ENCODE results near the gene GRK4.
"Not testable (repeated sequence)": the region's sequence is repeated elsewhere in the genome, so short reads cannot be mapped to it uniquely, and the experiment has no call there.

Gene GRK4

DNA sequence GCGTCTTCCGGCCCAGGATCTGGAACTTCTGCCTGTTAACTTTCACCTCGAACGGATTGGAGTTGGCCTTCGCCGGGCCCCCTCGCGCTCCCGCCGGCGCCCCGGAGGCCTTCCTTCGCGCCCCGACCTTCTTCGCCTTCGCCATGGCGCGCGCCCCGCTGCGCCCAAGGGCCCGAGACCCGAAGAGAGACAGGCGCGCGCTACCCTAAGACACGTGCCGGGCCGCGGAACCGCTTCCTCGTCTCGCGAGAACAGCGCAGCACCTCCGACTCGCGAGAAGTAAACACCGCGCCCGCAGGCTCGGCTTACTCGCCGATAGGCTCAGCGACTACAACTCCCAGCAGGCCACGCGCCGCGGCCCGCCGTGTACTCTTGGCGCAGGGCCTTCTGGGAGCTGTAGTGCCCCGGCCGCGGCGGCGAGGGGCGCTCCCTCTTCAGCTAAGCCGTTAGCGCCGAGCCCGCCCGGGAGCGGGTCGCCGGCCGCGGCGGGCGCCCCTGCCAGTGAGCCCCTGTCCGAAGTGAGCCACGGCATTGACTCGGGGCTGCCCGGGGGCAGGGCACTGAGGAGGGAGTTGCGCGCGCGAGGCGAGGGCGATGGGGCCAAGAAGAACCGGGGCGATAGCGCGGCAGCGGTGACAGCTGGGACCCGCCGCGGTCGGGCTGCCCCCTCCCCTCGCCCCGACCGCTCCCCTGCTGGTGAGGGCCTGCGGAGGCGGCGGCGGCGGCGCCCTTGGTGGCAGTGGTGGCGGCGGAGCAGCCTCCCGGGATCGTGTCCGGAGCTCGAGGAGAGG lies at the start of gene GRK4, which contains the start of gene NOP14:
Gene GRK4 (plus strand): TSS at position 397 of the 791 bp plus-strand sequence. CDS start 500 bp downstream, outside the sequence.
Gene NOP14 (minus strand): TSS at position 232 of the 791 bp plus-strand sequence. CDS start 87 bp downstream, at position 145.
- DNase-seq (ENCODE audit: low spot score), result peak; percentile 97

DNA sequence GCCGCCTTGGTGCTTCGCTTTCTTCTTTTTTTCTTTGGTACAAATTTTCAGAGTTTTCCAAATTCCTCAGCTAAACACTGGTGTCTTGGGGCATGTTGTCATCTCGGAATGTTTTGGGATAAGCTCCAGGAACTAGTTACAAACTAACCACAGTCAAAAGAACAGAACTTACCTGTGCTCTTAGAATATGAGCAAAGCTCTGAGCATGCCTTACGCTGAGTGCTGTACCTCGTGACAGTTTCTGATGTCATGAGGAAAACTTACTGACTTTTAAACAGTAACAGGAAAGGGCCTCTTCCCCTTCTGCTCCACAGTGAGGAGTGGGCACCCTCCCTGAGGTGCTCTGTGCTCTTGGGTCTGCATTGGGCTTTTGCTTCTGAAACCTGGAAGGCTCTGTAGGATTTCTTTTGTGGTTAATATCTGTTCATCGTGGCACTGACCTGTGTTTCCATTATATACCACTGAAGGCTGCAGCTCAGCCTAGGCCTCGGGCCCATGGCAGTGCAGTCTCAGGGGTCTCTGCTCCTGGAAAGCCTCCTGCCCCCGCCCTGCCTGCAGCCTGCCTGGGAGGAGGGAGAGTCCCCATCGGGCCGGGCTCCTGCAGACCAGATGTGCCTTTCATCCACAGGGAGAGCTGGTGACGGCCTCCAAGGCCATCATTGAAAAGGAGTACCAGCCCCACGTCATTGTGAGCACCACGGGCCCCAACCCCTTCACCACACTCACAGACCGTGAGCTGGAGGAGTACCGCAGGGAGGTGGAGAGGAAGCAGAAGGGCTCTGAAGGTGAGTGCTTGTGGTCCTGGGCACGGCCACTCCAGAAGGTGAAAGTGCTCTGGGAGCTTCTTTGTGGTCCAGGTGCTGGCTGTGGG lies 48.9 kb upstream of the GRK4 start:
- no peak for DNase-seq (ENCODE audit: low spot score)

DNA sequence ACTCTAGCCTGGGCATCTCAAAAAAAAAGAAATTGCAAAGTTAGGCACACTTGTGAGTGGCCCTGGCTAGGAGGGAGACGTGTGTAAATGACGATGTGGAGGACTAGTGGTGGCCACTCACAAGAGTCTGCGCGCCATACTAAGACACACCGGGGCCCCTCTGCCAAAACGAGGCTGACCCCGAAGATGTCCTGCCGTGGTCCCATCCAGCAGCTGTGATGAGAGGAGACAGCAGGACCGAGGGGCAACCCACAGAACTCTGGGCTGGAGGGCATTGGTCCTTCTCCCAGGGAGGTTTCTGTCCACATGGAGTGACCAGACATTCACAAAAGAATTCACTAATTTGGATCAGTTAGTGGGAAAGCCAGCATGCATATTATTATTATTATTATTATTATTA lies 47.6 kb upstream of the GRK4 start:
- DNase-seq (ENCODE audit: low spot score), result no peak

DNA sequence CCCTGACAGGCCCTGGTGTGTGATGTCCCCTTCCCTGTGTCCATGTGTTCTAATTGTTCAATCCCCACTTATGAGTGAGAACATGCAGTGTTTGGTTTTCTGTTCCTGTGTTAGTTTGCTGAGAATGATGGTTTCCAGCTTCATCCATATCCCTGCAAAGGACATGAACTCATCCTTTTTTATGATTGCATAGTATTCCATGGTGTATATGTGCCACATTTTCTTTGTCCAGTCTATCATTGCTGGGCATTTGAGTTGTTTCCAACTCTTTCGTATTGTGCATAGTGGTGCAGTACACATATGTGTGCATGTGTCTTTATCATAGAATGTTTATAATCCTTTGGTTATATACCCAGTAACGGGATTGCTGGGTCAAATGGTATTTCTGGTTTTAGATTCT lies 46.7 kb upstream of the GRK4 start:
- DNase-seq (ENCODE audit: low spot score), result not testable (repeated sequence)

DNA sequence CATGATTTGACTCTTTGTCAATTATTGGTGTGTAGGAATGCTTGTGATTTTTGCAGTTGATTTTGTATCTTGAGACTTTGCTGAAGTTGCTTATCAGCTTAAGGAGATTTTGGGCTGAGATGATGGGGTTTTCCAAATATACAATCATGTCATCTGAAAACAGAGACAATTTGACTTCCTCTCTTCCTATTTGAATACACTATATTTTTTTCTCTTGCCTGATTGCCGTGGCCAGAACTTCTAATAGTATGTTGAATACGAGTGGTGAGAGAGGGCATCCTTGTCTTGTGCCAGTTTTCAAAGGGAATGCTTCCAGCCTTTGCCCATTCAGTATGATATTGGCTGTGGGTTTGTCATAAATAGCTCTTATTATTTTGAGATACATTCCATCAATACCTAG lies 45.1 kb upstream of the GRK4 start:
- DNase-seq (ENCODE audit: low spot score), result not testable (repeated sequence)

DNA sequence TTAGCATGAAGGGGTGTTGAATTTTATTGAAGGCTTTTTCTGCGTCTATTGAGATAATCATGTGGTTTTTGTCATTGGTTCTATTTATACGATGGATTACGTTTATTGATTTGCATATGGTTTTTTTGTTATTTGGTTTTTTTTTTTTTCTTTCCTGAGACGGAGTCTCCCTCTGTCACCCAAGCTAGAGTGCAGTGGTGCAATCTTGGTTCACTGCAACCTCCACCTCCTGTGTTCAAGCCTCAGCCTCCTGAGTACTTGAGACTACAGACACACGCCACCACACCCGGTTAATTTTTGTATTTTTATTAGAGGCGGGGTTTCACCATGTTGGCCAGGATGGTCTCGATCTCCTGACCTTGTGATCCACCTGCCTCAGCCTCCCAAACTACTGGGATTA lies 44.7 kb upstream of the GRK4 start:
- not testable (repeated sequence) for DNase-seq (ENCODE audit: low spot score)

DNA sequence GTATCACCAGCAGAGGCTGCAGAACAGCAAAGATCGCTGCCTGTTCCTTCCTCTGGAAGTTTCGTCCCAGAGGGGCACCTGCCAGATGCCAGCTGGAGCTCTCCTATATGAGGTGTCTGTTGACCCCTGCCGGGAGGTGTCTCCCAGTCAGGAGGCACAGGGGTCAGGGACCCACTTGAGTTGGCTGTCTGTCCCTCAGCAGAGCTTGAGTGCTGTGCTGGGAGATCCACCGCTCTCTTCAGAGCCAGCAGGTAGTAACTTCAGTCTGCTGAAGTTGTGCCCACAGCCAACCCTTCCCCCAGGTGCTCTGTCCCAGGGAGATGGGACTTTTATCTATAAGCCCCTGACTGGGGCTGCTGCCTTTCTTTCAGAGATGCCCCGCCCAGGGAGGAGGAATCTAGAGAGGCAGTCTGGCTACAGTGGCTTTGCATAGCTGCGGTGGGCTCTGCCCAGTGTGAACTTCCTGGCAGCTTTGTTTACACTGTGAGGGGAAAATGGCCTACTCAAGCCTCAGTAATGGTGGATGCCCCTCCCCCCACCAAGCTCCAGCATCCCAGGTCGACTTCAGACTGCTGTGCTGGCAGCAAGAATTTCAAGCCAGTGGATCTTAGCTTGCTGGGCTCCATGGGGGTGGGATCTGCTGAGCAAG lies 40.8 kb upstream of the GRK4 start:
- not testable (repeated sequence) for DNase-seq (ENCODE audit: low spot score)

DNA sequence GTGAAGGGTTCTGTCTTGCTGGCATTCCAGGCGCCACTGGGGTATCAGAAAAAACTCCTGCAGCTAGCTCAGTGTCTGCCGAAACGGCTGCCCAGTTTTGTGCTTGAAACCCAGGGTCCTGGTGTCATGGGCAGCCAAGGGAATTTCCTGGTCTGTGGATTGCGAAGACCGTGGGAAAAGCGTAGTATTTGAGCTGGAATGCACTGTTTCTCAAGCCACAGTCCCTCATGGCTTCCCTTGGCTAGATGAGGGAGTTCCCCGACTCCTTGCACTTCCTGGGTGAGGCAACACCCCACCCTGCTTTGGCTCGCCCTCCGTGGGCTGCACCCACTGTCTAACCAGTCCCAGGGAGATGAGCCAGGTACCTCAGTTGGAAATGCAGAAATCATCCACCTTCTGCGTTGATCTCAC lies 40.2 kb upstream of the GRK4 start:
- DNase-seq (ENCODE audit: low spot score), result no peak

DNA sequence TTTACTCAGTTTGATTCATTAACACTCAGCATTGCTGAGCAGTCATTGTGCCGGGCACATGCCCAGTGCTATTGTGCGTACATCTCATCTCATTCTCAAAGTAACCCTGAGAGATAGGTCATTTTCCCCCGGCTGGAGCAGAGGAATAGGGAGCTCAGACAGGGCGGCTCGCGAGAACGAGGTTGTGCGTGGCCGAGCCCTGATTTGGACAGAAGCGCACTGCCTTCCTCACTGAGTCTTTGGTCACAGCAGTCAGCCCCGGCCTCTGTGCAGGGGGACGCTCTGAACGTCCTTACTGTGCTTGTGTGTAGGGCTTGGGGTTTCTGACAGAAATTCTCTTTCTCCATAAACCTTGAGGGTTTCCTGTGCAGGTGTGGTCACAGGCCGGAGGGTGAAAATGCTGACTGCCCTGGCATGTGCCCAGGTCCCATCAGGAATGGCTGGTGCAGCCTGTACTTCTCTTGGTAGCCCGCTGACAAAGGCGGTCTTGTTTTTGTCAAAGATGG lies 39.6 kb upstream of the GRK4 start:
- DNase-seq (ENCODE audit: low spot score), result no peak

DNA sequence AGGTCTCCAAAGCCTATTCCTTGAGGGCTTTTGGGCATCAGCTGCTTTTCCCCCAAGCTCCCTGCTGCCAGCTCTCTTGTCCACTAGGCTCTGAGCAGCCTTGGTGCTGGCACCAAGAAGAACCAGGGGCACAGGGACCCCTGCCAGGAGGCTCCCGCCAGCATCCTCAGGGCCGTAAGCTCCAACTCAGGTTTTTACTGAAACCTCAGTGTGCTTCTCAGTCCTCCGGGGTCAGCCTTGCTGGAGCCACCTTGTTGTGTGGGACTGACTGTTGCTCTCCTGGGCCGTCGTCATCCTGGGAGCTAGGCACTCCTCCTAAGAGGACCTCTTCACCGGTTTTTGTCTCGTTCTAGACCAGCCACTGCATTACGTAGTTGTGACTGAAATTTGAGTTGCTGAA lies 39.1 kb upstream of the GRK4 start:
- no peak for DNase-seq (ENCODE audit: low spot score)

DNA sequence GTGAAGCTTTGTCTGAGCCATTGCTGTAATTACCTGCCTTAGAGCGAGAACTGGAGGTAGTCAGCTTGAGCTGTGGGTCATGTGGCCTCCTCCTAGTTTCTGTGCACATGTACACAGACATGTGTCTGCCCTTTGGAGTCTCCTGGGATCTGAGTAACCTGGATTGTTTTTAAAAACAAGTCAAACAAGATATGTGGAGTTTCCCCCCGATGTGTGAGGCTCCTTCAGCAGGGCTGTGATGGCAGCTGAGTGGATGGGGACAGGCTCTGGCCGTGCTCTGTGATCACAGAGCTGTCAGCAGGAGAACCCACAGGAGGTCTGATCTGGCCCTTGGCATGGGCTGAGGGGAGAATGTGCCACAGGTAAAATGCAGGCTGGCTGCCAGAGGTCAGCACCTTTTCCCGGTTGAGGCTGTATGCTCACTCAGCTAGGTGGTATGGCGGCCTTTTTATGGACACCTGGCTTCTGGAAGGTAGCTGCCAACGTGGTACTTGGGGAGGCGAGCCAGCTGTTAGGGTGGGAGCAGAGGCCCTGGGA lies 38.5 kb upstream of the GRK4 start:
- DNase-seq (ENCODE audit: low spot score), result no peak

DNA sequence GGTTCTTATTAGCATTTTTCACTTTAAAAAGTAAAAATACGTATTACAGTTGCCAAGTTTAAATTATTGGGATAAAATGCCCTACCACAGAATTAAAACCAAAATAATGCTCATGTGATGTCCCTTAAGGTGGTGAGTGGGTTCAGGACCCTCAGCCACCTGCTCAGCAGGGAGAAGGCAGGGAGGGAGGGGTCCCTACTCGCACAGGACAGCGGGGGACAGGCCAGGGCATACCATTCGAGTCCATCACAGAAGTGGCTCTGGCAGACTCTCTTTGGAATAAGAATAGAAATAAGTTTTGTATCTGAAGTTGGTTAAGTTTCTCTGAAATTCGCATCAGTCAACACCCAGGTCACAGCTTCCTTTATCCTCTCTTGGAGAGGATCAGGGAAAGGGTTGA lies 37.9 kb upstream of the GRK4 start:
- DNase-seq (ENCODE audit: low spot score), result no peak

DNA sequence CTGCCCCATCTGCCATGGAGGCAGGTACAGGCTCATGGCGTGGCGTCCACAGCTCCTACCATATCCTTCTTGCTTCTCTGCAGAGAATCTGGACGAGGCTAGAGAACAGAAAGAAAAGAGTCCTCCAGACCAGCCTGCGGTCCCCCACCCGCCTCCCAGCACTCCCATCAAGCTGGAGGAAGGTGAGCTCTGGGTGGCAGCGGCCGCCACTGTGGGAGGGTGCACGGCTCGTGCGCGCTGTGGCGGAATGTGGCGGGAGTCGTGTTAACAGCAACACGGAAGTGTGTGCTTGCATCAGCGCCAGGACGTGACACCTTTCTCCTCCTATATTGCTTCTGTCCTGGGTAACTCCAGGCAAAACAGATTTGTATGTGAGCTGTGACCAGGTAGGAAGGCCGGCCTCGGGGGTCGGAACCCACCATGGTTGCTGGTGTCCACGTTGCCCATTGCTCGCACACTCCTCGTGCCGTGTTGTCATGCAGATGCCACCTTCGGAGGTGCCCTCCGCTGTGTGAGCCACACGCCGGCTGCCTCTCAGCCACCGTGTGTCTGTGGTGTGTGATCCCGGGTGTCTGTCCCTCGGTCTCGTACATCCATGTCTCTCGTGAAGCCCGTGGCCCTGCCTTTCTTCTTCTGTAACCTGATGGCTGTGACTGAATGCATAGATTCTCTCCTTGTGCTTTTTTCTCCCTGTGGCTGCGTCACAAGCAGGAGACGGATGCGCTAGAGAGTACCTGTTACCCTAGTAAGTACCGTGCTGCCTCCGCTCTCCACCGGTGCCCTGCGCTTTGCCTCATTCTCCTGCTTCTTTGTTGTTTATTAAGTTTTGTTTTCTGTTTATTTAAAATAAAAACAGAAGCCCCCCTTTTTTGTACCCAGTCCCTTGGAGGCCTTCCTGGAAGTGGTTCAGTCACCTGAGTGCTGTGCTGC lies 37.2 kb upstream of the GRK4 start:
- no peak for DNase-seq (ENCODE audit: low spot score)

DNA sequence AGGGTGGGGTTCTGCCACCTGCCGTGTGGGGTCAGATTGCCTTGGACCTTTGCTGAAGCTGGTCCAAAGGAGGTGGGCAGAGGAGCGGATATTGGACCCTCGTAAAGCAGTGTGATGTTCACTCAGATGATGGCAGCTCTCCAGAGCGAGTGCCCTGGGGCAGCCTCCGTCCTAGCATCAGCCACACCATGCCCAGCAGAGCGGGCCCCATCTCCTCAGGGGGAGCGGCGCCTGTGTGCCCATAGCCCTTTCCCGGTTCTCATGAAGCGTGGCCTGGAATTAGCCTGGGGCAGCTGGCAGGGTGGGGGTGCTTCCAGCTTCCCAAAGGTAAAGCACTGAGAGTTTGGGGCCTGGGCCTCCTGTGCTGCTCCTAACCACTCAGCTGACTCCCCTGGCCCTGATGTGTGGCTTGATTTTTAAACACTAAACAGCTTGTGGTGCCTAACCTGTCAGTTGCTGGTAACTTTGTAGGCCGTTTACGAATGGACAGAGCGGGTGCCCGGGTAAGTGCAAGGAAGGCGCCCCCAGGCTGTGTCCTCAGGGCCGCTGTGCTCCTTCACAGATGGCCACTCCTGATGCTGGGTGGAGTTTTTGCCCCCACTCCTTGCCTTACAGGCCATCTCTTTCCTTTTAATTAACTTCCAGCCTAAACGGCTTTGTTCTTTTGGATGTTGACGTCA lies 36.2 kb upstream of the GRK4 start:
- no peak for DNase-seq (ENCODE audit: low spot score)

DNA sequence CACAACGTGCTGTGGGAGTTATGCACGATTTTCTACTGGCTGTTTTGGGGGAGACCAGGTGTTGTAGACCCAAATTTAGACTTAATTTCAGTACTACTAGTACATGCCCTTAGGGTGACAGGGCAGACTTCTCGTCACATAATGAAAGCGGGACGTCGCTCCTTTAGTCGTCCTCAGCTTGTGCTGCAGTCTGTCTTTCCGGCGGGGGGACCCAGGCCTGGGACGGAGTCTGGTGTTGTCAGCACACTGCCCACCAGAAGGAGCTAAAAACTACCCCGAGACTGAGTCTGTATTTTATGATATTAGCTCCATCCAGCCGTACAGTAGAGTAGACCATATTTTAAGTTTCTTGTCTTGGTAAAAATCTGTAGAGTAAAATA lies 35.7 kb upstream of the GRK4 start:
- DNase-seq (ENCODE audit: low spot score), result no peak

DNA sequence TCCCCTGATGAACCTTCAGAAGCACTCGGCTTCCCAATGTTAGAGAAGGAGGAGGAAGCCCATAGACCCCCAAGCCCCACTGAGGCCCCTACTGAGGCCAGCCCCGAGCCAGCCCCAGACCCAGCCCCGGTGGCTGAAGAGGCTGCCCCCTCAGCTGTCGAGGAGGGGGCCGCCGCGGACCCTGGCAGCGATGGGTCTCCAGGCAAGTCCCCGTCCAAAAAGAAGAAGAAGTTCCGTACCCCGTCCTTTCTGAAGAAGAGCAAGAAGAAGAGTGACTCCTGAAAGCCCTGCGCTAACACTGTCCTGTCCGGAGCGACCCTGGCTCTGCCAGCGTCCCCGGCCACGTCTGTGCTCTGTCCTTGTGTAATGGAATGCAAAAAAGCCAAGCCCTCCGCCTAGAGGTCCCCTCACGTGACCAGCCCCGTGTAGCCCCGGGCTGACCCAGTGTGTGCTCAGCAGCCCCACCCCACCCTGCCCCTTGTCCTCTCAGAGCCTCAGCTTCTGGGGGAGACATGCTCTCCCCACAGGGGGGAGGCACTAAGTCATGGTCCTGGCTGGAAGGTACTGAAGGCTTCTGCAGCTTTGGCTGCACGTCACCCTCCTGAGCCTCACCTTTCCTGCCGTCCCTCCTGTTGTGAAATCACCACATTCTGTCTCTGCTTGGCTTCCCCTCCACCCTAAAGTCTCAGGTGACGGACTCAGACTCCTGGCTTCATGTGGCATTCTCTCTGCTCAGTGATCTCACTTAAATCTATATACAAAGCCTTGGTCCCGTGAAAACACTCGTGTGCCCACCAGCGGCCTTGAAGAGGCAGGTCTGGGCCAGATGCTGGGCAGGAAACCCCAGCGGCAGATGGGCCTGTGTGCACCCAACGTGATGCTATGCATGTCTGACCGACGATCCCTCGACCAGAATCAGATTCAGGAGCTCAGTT lies 34.9 kb upstream of the GRK4 start:
- no peak for DNase-seq (ENCODE audit: low spot score)

DNA sequence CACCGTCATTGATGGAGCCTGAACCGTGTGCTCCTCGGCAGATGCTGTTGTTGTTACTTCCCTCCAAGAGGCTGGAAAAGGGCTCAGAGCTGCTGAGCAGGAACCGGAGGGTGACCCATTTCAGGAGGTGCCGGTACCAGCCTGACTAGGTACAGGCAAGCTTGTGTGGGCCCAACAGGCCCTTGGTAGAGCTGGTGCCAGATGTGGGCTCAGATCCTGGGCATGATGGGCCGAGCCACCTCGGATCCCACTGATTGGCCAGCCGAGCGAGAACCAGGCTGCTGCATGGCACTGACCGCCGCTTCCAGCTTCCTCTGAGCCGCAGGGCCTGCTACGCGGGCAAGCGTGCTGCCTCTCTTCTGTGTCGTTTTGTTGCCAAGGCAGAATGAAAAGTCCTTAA lies 33.9 kb upstream of the GRK4 start:
- no peak for DNase-seq (ENCODE audit: low spot score)

DNA sequence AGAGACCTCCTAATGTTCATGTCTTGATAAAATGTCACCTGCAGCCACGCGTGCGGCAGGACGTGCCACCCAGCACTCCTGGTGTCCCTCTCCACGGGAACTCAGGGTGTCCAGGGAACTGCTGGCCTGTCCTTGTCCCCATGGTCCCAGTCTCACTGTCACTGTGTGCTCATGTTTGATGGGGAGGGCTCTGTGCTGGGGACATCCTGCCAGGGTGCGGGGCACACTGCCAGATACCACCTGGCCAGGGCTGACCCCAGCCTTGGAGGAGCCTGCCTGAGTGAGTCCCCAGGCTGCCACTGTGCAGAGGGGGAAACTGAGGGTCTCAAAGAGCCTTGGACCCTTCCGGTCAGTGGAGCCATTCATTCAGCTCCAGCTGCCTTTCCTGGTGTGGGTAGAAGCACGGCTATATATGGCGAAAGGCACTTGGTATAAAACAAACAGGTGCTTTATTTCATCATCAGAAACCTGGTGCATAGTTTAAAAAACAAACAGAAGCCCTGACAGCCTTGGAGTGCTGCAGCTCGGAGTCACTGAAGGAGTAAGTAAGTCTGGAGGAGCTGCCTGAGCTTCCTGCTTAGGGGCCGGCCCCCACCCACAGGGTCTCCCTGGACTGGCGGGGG lies 33.1 kb upstream of the GRK4 start:
- DNase-seq (ENCODE audit: low spot score), result no peak

Data from hepatic stellate cell (primary cell).